H9 (cell line): ENCODE data around the gene FSHR. TPM values are rescaled to one million over a fixed set of nuclear protein-coding genes. Genes with fewer than 3 reads are reported as not detected.

Experiments
- DNase-seq: peaks from one replicate; pipeline ENCODE4 v3.0.0-alpha.2; 2017
- H2AFZ ChIP-seq: one replicate; pipeline ENCODE4 v1.6.1; 2013; ENCODE audit warnings: mild to moderate bottlenecking, low read length, control low read depth, moderate library complexity
- H2AK5ac ChIP-seq: 2 replicates; pipeline ENCODE4 v1.6.1; 2013; ENCODE audit warnings: low read length, control low read depth, mixed read lengths; ENCODE audit not compliant: insufficient read length
- H2BK120ac ChIP-seq: one replicate; pipeline ENCODE4 v1.6.1; 2013; ENCODE audit warnings: low read depth, mild to moderate bottlenecking, low read length, control low read depth, inconsistent platforms; ENCODE audit not compliant: poor library complexity, severe bottlenecking
- H2BK12ac ChIP-seq: 2 replicates; pipeline ENCODE4 v1.6.1; 2013; ENCODE audit warnings: low read length, control low read depth, mixed read lengths, low read depth; ENCODE audit not compliant: insufficient read length
- H2BK15ac ChIP-seq: 2 replicates; pipeline ENCODE4 v1.6.1; 2013; ENCODE audit warnings: low read depth, low read length, control low read depth
- H2BK20ac ChIP-seq: one replicate; pipeline ENCODE4 v1.6.1; 2013; ENCODE audit warnings: low read depth, mild to moderate bottlenecking, low read length, control low read depth, inconsistent platforms; ENCODE audit not compliant: poor library complexity, severe bottlenecking
- H2BK5ac ChIP-seq: 2 replicates; pipeline ENCODE4 v1.6.1; 2013; ENCODE audit warnings: low read length, control low read depth, mixed read lengths; ENCODE audit not compliant: insufficient read length
- H3K14ac ChIP-seq: 2 replicates; pipeline ENCODE4 v1.6.1; 2013; ENCODE audit warnings: low read length, control low read depth; ENCODE audit not compliant: insufficient read depth
- H3K18ac ChIP-seq: 2 replicates; pipeline ENCODE4 v1.6.1; 2013; ENCODE audit warnings: low read depth, mild to moderate bottlenecking, mixed read lengths, low read length, control low read depth; ENCODE audit not compliant: insufficient read length
- H3K23ac ChIP-seq: 2 replicates; pipeline ENCODE4 v1.6.1; 2013; ENCODE audit warnings: low read length, control low read depth, mixed read lengths, low read depth; ENCODE audit not compliant: insufficient read length
- H3K23me2 ChIP-seq: 2 replicates; pipeline ENCODE4 v1.6.1; 2013; ENCODE audit warnings: low read depth, mild to moderate bottlenecking, mixed read lengths, low read length, control low read depth; ENCODE audit not compliant: insufficient read length, poor library complexity, severe bottlenecking
- H3K27ac ChIP-seq: 2 replicates; pipeline ENCODE4 v1.5.1; 2013; ENCODE audit warnings: low read length, control low read depth, mixed read lengths, low read depth; ENCODE audit not compliant: insufficient read length
- H3K27me3 ChIP-seq: 2 replicates; pipeline ENCODE4 v1.6.1; 2013; ENCODE audit warnings: low read length, control low read depth, inconsistent platforms; ENCODE audit not compliant: insufficient read depth
- H3K4ac ChIP-seq: 2 replicates; pipeline ENCODE4 v1.6.1; 2013; ENCODE audit warnings: low read depth, mild to moderate bottlenecking, control low read depth, inconsistent platforms, low read length, moderate library complexity
- H3K4me1 ChIP-seq: 2 replicates; pipeline ENCODE4 v1.6.1; 2013; ENCODE audit warnings: low read length, control low read depth, inconsistent platforms; ENCODE audit not compliant: insufficient read depth
- H3K4me2 ChIP-seq: 2 replicates; pipeline ENCODE4 v1.6.1; 2013; ENCODE audit warnings: low read length, control low read depth, mixed read lengths; ENCODE audit not compliant: insufficient read length, insufficient read depth
- H3K56ac ChIP-seq: 2 replicates; pipeline ENCODE4 v1.6.1; 2013; ENCODE audit warnings: low read depth, mild to moderate bottlenecking, mixed read lengths, low read length, control low read depth; ENCODE audit not compliant: insufficient read length
- H3K79me1 ChIP-seq: 2 replicates; pipeline ENCODE4 v1.6.1; 2013; ENCODE audit warnings: low read depth, mild to moderate bottlenecking, moderate library complexity, low read length, control low read depth, inconsistent platforms; ENCODE audit not compliant: insufficient read depth, poor library complexity, severe bottlenecking
- H3K79me2 ChIP-seq: 2 replicates; pipeline ENCODE4 v1.6.1; 2013; ENCODE audit warnings: low read length, control low read depth, inconsistent platforms; ENCODE audit not compliant: insufficient read depth
- H3K9ac ChIP-seq: 2 replicates; pipeline ENCODE4 v1.6.1; 2013; ENCODE audit warnings: low read length, control low read depth, mixed read lengths; ENCODE audit not compliant: insufficient read length; ENCODE audit errors: extremely low read depth
- H3K9me3 ChIP-seq: one replicate; pipeline ENCODE4 v1.6.1; 2013; ENCODE audit warnings: low read depth, low read length, inconsistent platforms; ENCODE audit not compliant: control insufficient read depth
- H3T11ph ChIP-seq: one replicate; pipeline ENCODE4 v1.6.1; 2013; ENCODE audit warnings: mild to moderate bottlenecking, low read length, control low read depth, inconsistent platforms
- H4K20me1 ChIP-seq: one replicate; pipeline ENCODE4 v1.6.1; 2013; ENCODE audit not compliant: control insufficient read depth, insufficient read length, insufficient read depth
- H4K5ac ChIP-seq: 2 replicates; pipeline ENCODE4 v1.6.1; 2013; ENCODE audit warnings: low read depth, mild to moderate bottlenecking, mixed read lengths, low read length, control low read depth; ENCODE audit not compliant: insufficient read length
- H4K8ac ChIP-seq: replicated peaks from 2 replicates; pipeline ENCODE4 v1.6.1; 2013; ENCODE audit warnings: low read length, control low read depth, mixed read lengths, low read depth; ENCODE audit not compliant: insufficient read length
- H4K91ac ChIP-seq: 2 replicates; pipeline ENCODE4 v1.6.1; 2013; ENCODE audit warnings: low read depth, mild to moderate bottlenecking, moderate library complexity, mixed read lengths, low read length, control low read depth; ENCODE audit not compliant: insufficient read length
- H3K27ac Mint-ChIP-seq, 3 experiments: 2 replicates in 2 of 3; 3 replicates in 1 of 3; pipeline ENCODE4 v1.8.0; 2020 to 2021; ENCODE audit warnings: mixed read lengths in 3 of 3, mild to moderate bottlenecking in 1 of 3, moderate library complexity in 1 of 3
- H3K27me3 Mint-ChIP-seq: 2 replicates; pipeline ENCODE4 v1.8.0; 2021; ENCODE audit warnings: low read depth, mild to moderate bottlenecking, moderate library complexity, mixed read lengths
- H3K36me3 Mint-ChIP-seq, 3 experiments: 2 replicates in 2 of 3; 3 replicates in 1 of 3; pipeline ENCODE4 v1.8.0; 2020 to 2021; ENCODE audit warnings: low read depth in 3 of 3, mixed read lengths in 3 of 3; ENCODE audit not compliant: insufficient read depth in 1 of 3
- H3K4me1 Mint-ChIP-seq, 2 experiments: 2 replicates each; pipeline ENCODE4 v1.8.0; 2020; ENCODE audit warnings: mixed read lengths in 2 of 2
- H3K4me3 Mint-ChIP-seq, 2 experiments: 2 replicates in 1 of 2; 3 replicates in 1 of 2; pipeline ENCODE4 v1.8.0; 2020 to 2021; ENCODE audit warnings: mild to moderate bottlenecking in 2 of 2, mixed read lengths in 2 of 2, moderate library complexity in 1 of 2
- H3K9me3 Mint-ChIP-seq, 2 experiments: 2 replicates in 1 of 2; 3 replicates in 1 of 2; pipeline ENCODE4 v1.8.0; 2020; ENCODE audit warnings: mild to moderate bottlenecking in 2 of 2, mixed read lengths in 2 of 2, moderate library complexity in 1 of 2
- WGBS: extraction: QIAGEN DNeasy Blood & Tissue Kit; methylation state at CpG from one replicate; pipeline ENCODE4 v1.1.7; 2013; ENCODE audit warnings: missing lambda C conversion rate, low lambda C conversion rate, mixed read lengths; ENCODE audit not compliant: insufficient read length; ENCODE audit errors: extremely low coverage; 5-methylcytosine and 5-hydroxymethylcytosine counted together
- total RNA-seq: library from RNA; stranded (reverse); gene quantifications from 2 replicates; pipeline ENCODE4 v1.2.1, GENCODE V29; 2021
- TF ChIP-seq, protein P1 (sequence below): fragments of 200-600 bp; sonication (generic); conservative IDR thresholded peaks from 3 replicates; pipeline ENCODE4 v1.8.0; 2021; ENCODE audit warnings: antibody characterized with exemption, mild to moderate bottlenecking

FSHR gene
- total RNA-seq, 1 experiment from 2014 or later, result not detected

DNA sequence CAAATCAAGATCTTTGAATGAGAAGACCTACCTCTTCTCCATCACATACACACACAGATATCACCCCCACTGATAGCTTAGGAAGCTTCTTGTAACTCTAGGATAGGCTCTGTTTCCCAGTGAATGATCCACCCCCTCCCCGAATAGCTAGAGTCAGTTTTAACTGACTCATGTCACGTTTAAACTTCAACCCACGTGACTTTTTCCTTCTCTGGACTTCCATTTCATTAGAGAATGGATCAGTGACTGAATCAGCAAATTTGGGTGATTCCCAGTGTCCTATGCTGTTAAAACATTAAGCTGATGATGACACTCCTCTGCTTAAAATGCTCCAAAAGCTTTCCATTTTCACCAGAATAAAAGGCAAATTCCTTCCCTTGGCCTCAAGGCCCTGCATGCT, 212.9 kb downstream of the FSHR start:
- no peaks in the 10 kb centered on the region for H3K27me3 Mint-ChIP-seq
- H3K36me3 Mint-ChIP-seq, result no peaks in the 10 kb centered on the region
- peaks cover 9 to 13% of the 10 kb centered on the region in 2 experiments for H3K4me1 Mint-ChIP-seq
- H3K9me3 ChIP-seq, result no peaks in the 10 kb centered on the region
- H3K4ac ChIP-seq, result no peak overlapping the region
- no peaks in the 10 kb centered on the region for H3K79me1 ChIP-seq
- H3K23ac ChIP-seq, result no peak overlapping the region
- TF ChIP-seq, protein P1, sequence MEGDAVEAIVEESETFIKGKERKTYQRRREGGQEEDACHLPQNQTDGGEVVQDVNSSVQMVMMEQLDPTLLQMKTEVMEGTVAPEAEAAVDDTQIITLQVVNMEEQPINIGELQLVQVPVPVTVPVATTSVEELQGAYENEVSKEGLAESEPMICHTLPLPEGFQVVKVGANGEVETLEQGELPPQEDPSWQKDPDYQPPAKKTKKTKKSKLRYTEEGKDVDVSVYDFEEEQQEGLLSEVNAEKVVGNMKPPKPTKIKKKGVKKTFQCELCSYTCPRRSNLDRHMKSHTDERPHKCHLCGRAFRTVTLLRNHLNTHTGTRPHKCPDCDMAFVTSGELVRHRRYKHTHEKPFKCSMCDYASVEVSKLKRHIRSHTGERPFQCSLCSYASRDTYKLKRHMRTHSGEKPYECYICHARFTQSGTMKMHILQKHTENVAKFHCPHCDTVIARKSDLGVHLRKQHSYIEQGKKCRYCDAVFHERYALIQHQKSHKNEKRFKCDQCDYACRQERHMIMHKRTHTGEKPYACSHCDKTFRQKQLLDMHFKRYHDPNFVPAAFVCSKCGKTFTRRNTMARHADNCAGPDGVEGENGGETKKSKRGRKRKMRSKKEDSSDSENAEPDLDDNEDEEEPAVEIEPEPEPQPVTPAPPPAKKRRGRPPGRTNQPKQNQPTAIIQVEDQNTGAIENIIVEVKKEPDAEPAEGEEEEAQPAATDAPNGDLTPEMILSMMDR, result no peak
- no peaks in the 10 kb centered on the region for H4K20me1 ChIP-seq
- H3K14ac ChIP-seq, result no peak overlapping the region
- no peak for DNase-seq
- H2AFZ ChIP-seq, result no peak overlapping the region
- no peak overlapping the region for H2BK12ac ChIP-seq
- H2BK5ac ChIP-seq, result no peak overlapping the region
- H3K56ac ChIP-seq, result no peak overlapping the region
- no peak overlapping the region for H4K8ac ChIP-seq
- H4K91ac ChIP-seq, result no peak overlapping the region
- H3K27me3 ChIP-seq, result no peaks in the 10 kb centered on the region
- no peak overlapping the region for H4K5ac ChIP-seq
- H2AK5ac ChIP-seq, result no peak overlapping the region
- no peak overlapping the region for H2BK120ac ChIP-seq
- no CpG with 5 or more reads among the region's 3 CpGs for WGBS
- no peak overlapping the region for H3K18ac ChIP-seq
- no peaks in the 10 kb centered on the region for H3K9me3 Mint-ChIP-seq
- no peaks in the 10 kb centered on the region for H3K79me2 ChIP-seq
- H3K4me1 ChIP-seq, result no peaks in the 10 kb centered on the region
- H3K9ac ChIP-seq, result no peak overlapping the region
- H2BK20ac ChIP-seq, result no peak overlapping the region
- H3K27ac Mint-ChIP-seq, result no peak overlapping the region
- no peak overlapping the region for H3T11ph ChIP-seq
- no peak overlapping the region for H2BK15ac ChIP-seq
- H3K27ac ChIP-seq, result no peak overlapping the region
- no peak overlapping the region; a peak in 1 of 5 replicates for H3K4me3 Mint-ChIP-seq
- H3K4me2 ChIP-seq, result no peak overlapping the region
- H3K23me2 ChIP-seq, result no peaks in the 10 kb centered on the region
